ENCODE data around the gene DSCAM.
"Not testable (repeated sequence)": the region's sequence is repeated elsewhere in the genome, so short reads cannot be mapped to it uniquely, and the experiment has no call there.

DSCAM gene

DNA sequence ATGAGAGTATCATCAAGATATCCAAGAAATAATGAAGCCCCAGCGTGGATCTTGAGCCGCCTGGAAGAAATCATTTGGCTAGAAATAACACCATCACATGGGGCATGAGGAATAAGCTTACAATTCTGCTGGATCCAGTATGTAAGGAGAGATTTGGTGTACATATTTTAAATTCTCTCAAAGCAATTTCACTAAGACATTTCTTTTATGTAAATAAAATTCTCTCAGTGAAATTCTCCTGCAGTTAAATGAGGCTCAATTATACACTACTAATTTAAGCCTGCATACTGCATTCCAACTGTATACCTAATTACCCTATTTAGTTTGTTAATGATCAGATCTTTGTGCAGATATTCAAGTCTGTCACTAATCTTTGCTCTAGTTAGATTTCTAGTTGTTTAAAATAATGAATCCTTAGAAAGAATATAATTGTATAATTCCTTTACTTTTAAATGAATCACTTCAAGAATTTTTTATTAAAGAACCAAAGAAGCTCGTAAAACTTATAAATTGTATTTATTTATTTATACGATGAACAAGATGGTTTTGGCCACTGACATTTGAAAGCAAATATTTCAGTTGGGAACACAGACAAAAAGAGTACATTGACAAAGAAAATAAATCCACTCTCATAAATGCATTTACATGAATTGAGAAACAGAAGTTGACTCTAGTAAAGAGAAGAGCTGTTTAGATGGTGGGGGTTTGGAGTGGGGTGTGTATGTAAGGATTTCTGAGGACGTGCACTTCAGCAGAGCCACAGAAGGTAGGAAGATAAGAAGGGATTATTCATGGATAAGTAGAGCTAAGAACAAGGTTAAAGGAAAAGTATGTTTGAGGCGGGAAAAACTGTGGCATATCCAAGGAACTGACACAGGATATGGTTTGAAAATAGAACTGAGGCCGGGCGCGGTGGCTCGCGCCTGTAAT is 466.8 kb downstream of the DSCAM start:
- no peak for DNase-seq (ENCODE audit: low spot score)

DNA sequence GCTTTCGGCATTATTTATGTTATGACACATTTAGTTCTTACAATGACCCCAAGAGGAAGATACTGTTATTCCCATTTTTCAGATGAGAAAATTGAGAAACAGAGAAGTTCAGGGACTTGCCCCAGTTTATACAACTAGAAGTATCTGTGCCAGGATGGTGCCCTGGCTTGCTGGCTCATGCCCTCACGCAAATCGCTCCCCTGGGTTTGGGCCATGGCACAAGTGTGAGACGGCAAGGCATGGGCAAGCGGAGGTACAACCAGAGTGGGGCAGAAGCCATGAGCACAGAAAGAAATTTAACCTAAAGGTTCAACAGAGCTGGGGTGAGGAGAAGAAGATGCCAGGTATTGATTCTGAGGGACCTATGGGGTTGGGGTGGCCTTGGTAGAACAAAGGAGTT is 469.8 kb downstream of the DSCAM start:
- DNase-seq (ENCODE audit: low spot score) = no peak

DNA sequence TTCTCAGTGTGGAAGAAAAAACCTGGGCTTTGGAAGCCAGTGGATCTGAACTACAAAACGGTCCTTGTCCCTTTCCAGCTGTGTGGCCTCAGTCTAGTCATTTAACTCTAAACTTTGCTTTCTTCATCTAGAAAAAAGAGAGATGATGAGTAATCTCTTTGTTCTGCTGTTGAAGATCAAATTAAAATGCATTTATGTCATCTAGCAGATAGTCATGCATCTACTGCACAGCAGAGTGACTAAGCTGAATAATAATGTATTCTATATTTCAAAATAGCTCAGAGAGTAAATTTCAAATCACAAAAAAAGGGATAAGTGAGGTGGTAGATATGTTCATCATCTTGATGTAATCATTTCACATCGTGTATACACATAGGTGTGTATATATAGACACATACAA is 473.2 kb downstream of the DSCAM start:
- no peak for DNase-seq (ENCODE audit: low spot score)

DNA sequence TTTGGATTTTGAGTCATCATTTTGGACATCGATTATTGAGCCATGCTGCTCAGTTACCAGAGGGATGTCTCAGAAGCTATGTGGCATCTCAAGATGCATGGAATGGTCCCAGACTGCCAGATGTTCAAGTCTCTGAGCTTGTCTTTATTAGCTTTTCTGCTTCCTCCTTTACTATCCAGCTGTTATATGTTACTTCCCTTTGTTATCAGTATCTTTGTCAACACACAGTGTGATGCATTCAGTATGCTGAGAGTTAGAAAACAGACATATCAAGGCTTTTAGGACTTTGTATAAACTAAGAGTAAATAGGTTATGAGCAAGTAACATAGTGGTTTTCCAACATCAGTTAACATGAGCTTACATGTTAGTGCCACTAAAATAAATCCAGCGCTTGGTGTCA is 474.5 kb downstream of the DSCAM start:
- no peak for DNase-seq (ENCODE audit: low spot score)

DNA sequence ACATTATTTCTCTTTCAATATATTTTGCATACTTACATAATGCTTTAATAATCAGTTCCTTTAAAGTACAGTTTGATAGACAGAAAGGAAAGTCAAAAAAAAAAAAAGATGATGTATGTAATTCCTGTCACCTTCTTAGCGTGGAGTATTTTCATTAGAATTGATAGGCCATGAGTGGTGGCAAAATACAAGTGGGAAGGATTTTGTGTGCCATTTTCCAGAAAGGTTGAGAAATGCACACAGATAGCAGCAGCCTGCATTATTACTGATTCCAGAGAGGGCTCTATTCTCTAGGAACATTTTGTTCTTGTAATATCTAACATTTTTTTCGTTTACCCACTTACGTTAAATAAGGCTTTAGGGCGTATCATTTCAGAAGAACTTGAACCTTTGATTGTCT is 475.6 kb downstream of the DSCAM start:
- DNase-seq (ENCODE audit: low spot score) = no peak

DNA sequence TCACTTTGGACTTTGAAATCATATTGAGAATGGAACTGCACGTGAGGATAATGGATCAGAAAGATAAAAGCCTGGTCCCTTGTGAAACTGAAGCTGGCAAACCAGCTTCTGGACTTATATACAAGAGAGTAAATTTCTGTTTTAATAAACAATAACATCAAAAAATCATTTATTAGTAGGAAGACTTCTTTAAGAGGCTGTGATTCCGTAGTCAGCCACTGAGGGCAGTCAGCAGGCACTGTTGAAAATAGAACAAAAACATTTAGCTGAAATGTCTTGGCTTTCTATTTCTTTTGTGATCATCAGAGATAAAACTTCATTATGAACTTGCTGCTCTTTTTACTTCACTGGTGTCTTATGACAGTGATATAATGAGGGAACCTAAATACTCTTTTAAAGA is 490.3 kb downstream of the DSCAM start:
- DNase-seq (ENCODE audit: low spot score) = no peak

DNA sequence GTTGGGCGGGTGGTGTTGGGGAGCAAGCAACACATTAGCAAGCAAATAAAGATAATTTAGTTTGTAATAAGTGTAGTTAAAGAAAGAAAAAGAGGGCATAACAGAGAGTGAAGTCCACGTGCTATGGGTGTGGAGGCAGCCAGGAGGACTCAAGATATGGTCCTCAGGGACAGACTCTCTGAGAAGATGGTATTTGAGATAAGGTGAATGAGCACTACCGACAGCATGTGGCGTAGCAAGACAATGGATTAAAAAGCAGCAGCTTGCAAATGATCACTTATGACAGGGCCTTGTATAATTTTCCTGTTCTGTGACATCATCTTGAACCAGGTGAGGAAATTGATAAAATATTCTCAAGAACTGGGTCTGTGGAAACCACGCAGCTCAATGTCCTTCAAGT is 491.9 kb downstream of the DSCAM start:
- no peak for DNase-seq (ENCODE audit: low spot score)

DNA sequence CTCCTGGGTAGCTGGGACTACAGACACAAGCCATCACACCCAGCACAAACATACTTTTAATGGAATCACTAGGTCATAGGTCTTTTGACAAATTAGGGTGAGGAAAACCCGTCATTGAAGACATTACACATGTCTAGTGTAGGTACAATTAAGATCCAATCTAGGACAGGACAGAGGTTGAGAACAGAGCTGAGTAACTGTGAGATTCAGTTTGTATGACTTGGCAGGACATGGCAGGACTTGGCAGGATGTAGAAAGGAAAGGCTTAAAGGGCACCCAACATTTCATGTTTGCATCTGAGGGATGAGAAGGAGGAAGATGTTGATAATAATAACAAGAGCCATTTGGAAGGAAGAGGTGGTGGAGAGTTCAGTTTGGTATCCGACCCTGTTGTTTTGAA is 496.0 kb downstream of the DSCAM start:
- DNase-seq (ENCODE audit: low spot score) = no peak

DNA sequence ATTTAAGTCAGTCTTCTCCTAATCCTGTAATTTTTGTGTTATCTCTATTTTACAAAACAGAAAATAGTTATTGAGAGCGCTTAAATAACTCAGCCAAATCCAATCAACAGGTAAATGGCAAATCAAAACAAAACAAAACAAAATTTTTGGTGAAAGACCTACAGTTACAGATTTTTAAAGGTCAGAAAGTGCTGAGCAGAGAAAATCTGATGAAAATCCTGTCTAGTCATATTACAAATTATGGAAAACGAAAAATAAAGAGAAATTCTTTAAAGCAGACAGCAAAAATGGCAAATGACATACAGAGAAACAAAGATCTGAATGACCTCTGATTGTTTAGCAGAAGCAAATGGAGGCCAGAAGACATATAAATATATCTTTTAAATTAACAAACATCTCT is 497.4 kb downstream of the DSCAM start:
- DNase-seq (ENCODE audit: low spot score) = no peak

DNA sequence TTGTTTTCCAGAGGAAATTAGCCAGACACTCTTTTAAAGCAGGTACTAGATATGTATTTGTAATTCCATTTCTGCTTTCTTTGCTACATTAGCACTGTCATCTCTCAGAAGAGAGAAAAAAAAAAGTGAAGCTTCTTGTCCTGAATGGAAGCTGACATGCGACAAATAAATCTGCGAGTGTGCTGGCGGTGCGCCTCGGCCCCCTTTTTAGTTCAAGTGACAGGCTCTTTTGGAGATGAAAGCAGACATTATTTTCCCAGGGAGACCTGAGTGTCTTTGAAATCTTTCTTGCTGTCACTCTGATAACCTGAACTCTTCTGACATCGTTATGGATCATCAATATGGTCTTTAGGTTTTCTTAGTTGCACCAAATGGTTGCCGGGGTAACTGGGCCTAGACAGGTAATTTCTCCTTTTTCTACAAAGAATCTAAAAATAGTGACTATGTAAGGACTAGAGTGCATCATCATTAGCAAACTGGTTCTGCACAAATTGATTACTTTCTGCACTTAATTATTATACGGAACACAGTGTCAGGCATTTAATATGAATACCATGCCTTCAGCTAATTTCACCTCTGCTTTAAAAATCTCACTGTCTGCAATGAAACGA is 501.1 kb downstream of the DSCAM start:
- DNase-seq (ENCODE audit: low spot score) = no peak

DNA sequence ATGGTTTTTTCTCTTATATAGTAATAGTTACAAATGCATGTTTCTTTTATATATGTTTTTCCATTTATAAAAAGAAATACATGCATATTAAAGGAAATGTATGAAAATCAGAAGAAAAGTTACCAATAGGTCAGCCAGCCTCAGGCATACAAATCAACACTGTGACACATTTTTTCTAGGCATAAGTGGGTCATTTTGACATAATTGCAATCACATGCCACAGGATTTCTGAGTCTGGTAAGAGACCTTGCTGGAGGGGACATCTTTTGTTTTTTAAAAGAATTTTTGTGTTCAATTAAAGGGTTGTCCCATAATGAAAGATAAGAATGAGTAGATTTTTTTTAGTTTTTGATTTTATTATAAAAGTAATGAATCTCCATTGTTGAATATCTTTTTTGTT is 506.6 kb downstream of the DSCAM start:
- DNase-seq (ENCODE audit: low spot score) = no peak

DNA sequence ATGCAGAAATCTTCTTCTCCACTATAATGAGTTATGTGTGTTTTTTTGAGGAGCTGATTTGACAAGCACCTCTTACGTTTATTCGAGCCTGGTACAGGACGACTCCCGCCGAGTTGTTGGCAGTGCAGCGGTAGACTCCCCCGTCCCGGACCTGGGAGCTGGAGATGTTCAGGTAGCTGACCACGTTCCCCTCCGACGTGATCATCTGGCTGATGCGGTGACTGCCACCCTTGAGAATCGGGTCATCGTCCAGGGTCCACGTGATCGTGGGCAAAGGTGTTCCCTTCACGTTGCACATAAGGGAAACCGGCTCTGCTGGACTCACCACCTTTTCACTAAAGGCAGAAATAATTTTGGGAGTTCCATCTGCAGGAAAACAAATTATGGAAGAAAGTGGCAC is 507.9 kb downstream of the DSCAM start:
- no peak for DNase-seq (ENCODE audit: low spot score)

DNA sequence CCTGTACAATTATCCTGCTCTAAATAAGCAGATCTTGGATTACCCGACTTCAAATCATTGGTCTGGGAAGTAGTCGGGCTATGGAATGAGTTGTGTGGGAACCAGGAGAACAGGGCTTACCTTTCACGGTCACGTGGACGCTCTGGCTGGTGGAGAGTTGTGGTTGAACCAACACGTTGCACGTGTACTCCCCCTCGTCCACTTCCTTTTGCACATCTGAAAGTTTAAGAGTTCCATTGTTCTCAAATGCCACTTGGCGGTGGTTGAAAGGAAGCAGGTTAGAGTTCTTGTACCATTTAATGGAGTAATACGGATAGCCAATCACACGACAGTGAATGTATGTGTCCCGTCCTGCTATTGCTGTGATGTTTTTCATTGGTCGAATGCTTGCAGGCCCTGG is 509.0 kb downstream of the DSCAM start:
- DNase-seq (ENCODE audit: low spot score) = no peak

DNA sequence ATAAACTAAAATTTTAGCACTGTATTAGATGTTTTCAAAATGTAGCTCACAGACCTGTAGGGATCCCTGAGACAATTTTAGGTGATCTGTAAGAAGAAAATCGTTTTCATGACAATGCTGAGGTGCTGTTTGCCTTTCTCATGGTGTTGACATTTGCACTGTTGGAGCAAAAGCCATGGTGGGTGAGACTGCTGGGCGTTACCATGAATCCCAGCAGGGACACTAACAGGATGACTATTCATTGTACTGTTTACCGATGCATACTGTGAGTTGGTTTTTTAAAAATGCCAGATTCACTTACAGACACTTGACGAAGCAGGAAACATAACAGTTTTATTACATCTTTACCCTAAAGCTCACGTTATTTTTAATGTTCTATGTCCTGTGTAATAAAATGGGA is 511.3 kb downstream of the DSCAM start:
- peak; percentile 14 for DNase-seq (ENCODE audit: low spot score)

DNA sequence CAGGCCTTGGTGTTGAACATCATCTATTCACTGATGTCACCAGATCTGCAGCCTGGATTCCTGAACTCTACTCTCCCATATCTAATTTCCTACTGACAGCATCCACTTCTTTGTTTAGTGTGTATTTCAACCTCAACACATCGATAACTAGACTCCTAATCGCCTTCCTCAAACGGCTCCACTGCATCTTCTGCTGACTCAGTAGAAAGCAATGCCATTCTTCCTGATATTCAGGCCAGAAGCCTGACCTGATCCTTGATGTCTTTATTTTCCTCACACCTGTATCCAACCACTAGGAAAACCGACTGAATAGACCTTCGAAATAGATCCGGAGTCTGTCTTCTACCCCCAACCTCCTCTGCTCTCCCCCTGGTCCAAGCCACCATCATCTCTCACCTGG is 512.8 kb downstream of the DSCAM start:
- DNase-seq (ENCODE audit: low spot score) = no peak

DNA sequence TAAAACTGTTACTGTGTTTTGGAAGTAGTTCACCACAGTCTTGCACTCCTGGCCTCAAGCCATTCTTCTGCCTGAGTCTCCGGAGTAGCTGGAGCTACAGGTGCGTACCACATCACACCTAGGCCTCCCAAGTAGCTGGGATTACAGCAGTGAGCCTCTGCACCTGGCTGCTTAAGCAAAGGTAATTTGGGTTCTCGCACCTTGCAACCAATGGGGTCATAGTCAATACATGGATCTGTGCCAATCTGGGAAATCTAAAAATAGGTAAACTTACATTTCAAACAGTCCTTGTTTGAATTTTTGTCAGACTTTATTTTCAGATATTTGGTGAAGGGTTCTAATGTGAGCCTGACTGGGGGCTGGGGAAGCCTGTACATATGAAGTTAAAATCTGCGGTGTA is 513.2 kb downstream of the DSCAM start:
- no peak for DNase-seq (ENCODE audit: low spot score)

DNA sequence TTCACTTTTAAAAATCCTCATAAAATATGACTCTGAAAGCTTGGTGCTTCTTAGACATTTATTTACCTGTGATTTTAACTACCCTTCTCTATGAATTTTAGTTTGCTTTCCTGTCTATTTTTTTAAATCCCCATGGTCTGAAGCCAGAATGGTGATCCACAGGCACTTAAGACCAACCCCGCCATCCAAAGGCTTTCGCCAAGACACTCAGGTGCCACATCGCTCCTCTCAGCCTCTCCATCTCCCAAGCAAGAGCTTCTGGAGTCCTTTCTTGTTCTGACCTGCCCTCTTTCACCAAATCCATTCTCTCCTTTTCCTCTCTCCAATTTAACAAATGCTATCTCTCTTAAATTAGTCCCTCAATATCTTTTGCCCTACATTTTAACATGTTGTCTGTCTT is 515.2 kb downstream of the DSCAM start:
- DNase-seq (ENCODE audit: low spot score) = no peak

DNA sequence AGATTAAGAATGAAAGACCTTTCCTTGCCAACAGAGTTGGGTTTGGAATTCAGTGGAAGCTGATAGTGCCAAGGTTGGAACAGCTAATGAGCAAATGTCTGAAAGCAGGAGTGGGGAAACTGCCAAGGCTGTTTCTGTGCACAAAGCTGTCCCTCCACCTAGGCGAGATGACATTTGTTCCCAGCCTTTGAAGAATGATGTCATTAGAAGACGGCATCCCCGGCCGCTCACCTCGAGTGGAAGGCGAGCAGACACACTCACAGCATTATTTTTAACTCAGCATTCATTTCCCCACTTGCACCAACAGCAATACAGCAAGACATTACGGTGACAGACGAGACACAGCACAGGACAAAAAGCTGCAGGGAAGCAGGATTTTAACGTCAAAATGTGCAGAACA is 515.8 kb downstream of the DSCAM start:
- no peak for DNase-seq (ENCODE audit: low spot score)

DNA sequence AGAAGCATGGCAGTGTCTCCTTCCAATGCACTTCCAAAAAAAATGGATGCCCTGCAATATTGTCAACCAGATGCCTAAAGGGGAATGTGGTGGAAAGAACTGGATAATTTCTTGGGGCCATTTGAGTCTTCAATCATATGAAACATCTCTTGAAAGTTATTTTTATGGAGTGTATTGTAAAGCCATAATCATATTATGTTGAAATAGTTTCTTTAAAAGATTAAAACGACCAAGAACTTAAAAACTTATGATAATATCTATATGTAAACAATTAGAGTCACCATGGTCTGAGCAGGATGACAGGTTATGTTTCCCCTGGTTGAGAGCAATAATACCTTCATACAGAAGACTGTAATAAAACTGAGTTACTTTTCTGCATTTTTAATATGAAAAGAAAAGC is 522.6 kb downstream of the DSCAM start:
- DNase-seq (ENCODE audit: low spot score) = no peak

DNA sequence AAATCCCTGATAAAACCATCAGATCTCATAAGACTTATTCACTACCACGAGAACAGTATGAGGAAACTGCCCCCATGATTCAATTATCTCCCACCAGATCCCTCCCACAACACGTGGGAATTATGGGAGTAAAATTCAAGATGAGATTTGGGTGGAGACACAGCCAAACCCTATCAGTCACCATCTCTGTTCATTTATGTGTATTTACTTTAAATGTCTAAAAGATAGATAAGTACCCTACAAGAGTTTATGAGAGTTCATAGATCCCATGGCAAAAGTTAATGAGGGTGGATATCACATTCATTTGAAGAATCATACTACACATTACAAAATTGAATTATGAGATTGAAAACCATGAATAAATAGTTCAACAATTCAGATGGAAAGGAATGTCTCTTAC is 526.2 kb downstream of the DSCAM start:
- DNase-seq (ENCODE audit: low spot score) = not testable (repeated sequence)

DNA sequence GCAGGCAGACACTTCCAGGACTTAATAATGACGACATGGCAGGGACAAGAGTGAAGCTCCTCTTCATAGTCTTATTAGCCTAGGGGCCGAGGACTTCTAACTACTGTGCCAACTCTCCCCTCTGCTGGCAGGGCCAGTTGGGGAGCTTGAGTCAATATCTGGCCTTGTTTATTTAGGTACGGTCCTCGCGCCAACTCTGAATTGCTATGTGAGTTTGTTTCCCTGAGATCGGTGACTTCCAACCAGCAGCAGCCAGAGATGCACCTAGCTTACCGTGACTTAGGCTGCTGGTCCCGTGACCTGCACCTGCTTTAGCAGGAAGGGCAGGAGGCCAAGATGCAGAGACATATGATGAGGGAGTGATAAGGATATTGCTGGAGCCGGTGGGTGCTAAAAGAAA is 528.6 kb downstream of the DSCAM start:
- no peak for DNase-seq (ENCODE audit: low spot score)

DNA sequence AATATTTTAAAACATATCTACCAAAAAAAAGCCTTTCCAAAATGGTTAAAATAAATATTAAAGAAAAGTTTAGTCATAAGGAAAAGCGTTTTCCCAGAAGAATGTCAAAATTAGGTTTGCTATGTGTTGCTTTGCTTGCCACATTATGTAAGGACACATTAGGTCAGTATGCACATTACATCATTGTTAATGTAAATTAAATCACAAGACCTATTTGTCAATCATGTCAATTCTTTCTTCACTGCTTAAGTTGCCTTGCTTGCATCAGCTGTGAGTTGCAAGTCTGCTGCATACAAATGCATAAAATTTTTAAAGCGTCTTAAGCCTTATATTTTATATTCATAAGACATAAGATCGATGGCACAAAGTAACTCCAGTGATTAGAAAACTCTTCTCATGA is 530.9 kb downstream of the DSCAM start:
- no peak for DNase-seq (ENCODE audit: low spot score)

DNA sequence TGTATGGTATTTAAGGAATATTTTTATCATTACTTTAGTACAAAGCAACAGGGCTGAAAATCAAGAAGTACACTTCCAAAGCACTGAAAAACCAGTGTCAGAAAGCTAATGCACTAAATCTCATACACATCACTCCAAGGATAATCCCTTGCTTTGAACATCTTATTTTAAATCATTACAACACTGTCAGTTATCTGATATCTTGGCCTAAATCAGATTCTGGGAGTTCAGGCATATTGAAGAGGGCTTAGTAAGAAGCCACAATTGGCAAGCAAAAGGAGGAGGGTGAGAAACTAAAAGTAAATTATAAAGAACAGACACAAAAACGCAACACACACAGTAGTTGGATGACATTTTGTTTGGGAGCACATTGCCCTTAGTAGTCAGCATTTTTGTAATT is 531.3 kb downstream of the DSCAM start:
- no peak for DNase-seq (ENCODE audit: low spot score)

DNA sequence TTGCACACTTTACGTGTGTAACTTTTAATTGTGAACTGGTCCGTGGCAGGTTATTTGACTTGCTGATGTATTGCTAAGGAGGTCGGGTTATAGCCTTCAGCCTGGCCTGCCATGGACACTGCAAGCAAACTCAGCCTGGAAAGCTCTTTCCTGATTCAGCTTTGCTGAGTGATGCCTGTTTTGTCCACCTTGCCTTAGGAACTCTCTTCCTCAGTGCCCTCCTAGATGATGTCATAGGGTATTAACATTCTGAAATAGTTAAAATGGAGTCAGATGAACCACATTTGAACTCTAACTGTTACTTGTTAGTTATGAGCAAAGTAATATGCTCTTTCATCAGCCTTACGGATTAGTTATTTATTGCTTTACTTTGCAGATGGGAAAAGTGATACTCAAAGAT is 533.7 kb downstream of the DSCAM start:
- no peak for DNase-seq (ENCODE audit: low spot score)

All from iPS-NIHi11 (cell line).